A375 (cell line): ENCODE measurements around the gene SLC5A5. TPM values are rescaled to one million over a fixed set of nuclear protein-coding genes. Genes with fewer than 3 reads are reported as not detected.

Source experiments
- small RNA-seq: library from RNA; depleted of rRNA; stranded (forward); fragments of <200 nt; gene quantifications from one replicate; pipeline ENCODE3, GENCODE V24; 2014
- total RNA-seq: library from RNA; depleted of rRNA; stranded (reverse); fragments of >200 nt; shearing (Covaris generic); gene quantifications from 2 replicates; pipeline ENCODE4 v1.2.3, GENCODE V29; 2014; rRNA removed

SLC5A5 gene
- total RNA-seq = not detected in 2 replicates

DNA sequence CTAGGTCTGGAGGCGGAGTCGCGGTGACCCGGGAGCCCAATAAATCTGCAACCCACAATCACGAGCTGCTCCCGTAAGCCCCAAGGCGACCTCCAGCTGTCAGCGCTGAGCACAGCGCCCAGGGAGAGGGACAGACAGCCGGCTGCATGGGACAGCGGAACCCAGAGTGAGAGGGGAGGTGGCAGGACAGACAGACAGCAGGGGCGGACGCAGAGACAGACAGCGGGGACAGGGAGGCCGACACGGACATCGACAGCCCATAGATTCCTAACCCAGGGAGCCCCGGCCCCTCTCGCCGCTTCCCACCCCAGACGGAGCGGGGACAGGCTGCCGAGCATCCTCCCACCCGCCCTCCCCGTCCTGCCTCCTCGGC, at the start of gene SLC5A5:
SLC5A5 (plus strand) TSS at position 68 of the 373 bp plus-strand sequence. CDS start 375 bp downstream, outside the sequence.

DNA sequence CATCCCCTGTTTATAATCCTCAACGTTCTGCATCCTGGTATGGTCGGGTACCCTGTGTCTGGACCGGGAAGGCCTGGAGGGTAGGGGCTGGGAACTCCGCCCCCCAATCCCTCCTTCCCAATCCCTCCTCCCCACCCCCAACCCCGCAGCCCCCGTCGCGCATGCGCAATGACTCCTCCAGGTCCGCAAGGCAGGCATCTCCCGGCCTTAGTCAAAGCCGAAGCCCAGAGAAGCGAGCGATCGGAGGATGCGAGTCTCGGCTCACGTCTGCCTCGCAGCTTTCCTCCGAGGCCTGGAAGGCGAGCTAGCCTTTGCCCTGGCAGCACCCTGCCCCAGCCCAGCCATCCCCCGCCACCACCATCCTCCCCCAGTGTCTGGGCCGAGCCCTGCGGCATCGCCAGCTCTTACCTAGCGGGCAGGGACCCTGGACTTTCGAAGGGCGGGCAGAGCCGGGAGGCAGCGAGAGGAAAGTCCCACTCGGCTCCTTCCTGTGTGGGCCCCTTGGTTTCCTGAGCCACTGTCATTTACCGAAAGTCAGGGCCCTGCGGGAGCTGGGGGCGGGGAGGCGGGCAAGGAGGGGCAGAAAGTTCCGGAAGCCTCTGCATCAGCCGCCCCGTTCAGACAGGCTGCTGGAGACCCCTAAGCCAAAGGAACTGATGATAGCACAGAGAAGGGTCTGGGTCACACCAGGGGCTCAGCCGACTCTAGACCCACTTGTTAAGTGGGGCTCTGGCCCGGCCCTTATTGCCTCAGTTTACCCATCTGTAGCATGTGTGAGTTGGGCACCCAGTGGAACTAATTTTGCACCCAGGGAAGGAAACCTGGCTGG, 24.0 kb upstream of the SLC5A5 start, which contains the start of gene JAK3:
JAK3 (minus strand) TSS at position 445 of the 829 bp plus-strand sequence. CDS start 3,565 bp downstream, outside the sequence.

DNA sequence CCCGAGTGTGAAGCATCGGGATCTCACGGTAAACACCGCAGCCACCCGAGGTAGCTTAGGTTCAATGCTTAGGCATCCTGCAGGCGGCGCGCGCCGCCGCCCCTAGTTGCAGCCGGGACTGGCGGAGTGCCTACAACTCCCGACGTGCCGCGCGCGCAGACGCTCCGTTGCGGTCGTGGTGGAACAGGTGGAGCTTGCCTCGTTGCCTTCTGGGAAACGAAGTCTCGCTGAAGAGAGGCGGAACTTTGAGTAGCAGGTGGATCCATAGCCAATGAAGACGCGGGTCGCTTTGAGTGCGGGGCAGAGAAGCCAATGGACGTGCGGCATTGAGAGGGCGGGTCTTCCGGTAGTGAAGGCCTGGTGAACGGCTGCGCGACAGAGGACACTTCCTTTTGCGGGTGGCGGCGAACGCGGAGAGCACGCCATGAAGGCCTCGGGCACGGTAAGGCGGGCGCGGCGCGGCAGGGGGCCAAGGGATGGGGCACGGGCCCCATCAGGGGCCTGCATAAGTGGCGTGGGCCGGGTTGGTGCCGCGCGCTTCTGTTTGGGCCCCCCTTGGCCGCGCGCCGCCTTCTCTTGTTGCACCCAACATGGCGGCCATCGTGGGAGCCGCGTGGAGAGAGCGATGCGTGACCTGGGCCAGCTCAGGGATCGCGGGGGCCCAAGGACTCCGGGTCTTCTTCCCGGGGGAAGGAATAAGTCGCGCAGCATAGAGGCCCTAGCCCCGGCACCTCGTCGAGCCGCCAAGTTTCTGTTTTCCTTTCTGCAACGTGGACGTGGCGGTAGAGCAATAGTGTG, 12.0 kb upstream of the SLC5A5 start, which contains the start of gene RPL18A:
RPL18A (plus strand) TSS at position 378 of the 798 bp plus-strand sequence; CDS start at position 425, 47 bp downstream.

DNA sequence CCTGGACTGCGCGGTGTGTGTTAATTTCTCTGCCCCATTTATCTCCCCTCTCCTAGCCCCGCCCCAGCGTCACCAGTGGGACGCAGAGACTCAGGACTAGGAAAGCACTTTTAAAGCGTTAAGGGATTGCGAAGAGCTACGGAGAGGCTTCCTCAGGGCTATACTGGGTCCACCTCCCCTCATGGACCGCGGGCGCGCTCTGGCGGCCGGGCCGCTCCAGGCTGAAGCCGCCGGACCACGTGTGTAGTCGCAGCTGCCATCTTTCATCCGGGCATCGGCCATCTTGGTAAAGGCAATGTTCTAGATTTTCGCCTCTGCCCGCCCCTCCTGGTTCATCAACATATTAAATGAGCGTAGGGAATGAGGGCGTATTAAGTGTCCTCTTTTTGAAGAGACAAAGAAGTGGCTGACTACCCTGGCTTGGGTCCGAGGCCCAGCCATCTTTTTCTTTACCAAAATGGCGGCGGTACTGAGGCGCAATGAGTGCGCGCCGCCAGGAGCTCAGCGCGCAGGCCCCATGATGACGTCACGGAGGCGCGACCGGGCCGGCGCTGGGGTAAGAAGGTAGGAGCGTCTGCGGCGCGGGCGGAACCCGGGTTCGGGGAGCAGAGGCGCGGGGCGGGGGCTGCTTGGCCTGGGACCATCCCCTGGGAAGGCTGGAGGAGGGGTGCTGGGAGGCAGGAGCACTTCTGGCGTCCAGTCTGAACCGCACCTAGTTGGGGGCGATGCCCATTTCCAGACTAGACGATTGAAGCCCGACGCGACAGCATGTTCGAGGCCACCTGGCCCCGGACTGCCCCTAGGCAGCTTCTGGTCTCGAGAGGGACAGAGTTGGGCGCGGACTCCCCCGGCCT, 61.0 kb downstream of the SLC5A5 start, which contains the start of gene CCDC124:
CCDC124 (plus strand) TSS at position 531 of the 854 bp plus-strand sequence. CDS start 3,406 bp downstream, outside the sequence.

Small RNA genes within 50 kb of the gene (small RNA-seq; reads per million reads assigned to genes)
- gene SNORA68 = not detected

Other genes with a start within 250 kb of the SLC5A5 start
- 1.6 and 2.3 TPM in 2 replicates for gene UNC13A, start 183.6 kb upstream of the SLC5A5 start, total RNA-seq
- 20.5 and 42.6 TPM in 2 replicates for gene MAP1S, start 152.5 kb upstream of the SLC5A5 start, total RNA-seq
- 1.0 and 5.5 TPM in 2 replicates for gene FCHO1, start 120.5 kb upstream of the SLC5A5 start, total RNA-seq
- not detected in 2 replicates for gene B3GNT3, start 76.8 kb upstream of the SLC5A5 start, total RNA-seq
- not detected in 2 replicates for gene INSL3, start 50.4 kb upstream of the SLC5A5 start, total RNA-seq
- gene JAK3, start 24.0 kb upstream of the SLC5A5 start, total RNA-seq = 0.45 and 0.79 TPM in 2 replicates
- 3,291 and 3,402 TPM in 2 replicates for gene RPL18A, start 12.0 kb upstream of the SLC5A5 start, total RNA-seq
- 109 and 144 TPM in 2 replicates for gene CCDC124, start 61.1 kb downstream of the SLC5A5 start, total RNA-seq
- gene KCNN1, start 95.2 kb downstream of the SLC5A5 start, total RNA-seq = 1.2 and 2.1 TPM in 2 replicates
- gene ARRDC2, start 136.2 kb downstream of the SLC5A5 start, total RNA-seq = 28.7 and 31.9 TPM in 2 replicates
- 0.48 and 0.64 TPM in 2 replicates for gene IL12RB1, start 215.0 kb downstream of the SLC5A5 start, total RNA-seq
- 3.5 and 5.5 TPM in 2 replicates for gene MAST3, start 225.8 kb downstream of the SLC5A5 start, total RNA-seq